GM19238 (cell line): ENCODE results near the gene C1GALT1.
"Not testable (repeated sequence)": the region's sequence is repeated elsewhere in the genome, so short reads cannot be mapped to it uniquely, and the experiment has no call there.

ENCODE experiments used
- DNase-seq: peaks from one replicate; pipeline ENCODE4 v3.0.0; 2011; ENCODE audit warnings: low spot score; ENCODE audit not compliant: insufficient read length

C1GALT1 gene

GRCh38 chr7:7182156-7183060 lies at the start of gene C1GALT1:
TSS of gene C1GALT1 (plus strand) at chr7:7182544. CDS start at chr7:7234320, 51,776 bp downstream.
- DNase-seq = peak; percentile 83

- no peak for DNase-seq
Measured at GRCh38 chr7:7134046-7134445, 48.3 kb upstream of the C1GALT1 start.

GRCh38 chr7:7135074-7135473 lies 47.3 kb upstream of the C1GALT1 start:
- no peak for DNase-seq

- DNase-seq = not testable (repeated sequence)
Measured at GRCh38 chr7:7135924-7136323, 46.4 kb upstream of the C1GALT1 start.

GRCh38 chr7:7136466-7137381 lies 45.6 kb upstream of the C1GALT1 start:
- no peak for DNase-seq

GRCh38 chr7:7138897-7139296 lies 43.4 kb upstream of the C1GALT1 start:
- no peak for DNase-seq

- DNase-seq = not testable (repeated sequence)
Measured at GRCh38 chr7:7143404-7143803, 38.9 kb upstream of the C1GALT1 start.

- DNase-seq = not testable (repeated sequence)
Measured at GRCh38 chr7:7145151-7145550, 37.2 kb upstream of the C1GALT1 start.

GRCh38 chr7:7146837-7147236 lies 35.5 kb upstream of the C1GALT1 start:
- DNase-seq = no peak

- no peak for DNase-seq
Measured at GRCh38 chr7:7148798-7149481, 33.4 kb upstream of the C1GALT1 start.

GRCh38 chr7:7151285-7151684 lies 31.1 kb upstream of the C1GALT1 start:
- DNase-seq = no peak

- no peak for DNase-seq
Measured at GRCh38 chr7:7151865-7152264, 30.5 kb upstream of the C1GALT1 start.

GRCh38 chr7:7152315-7152714 lies 30.0 kb upstream of the C1GALT1 start:
- no peak for DNase-seq

GRCh38 chr7:7154355-7154754 lies 28.0 kb upstream of the C1GALT1 start:
- not testable (repeated sequence) for DNase-seq

- DNase-seq = no peak
Measured at GRCh38 chr7:7156663-7157062, 25.7 kb upstream of the C1GALT1 start.

GRCh38 chr7:7157177-7157886 lies 25.0 kb upstream of the C1GALT1 start:
- peak; percentile 19 for DNase-seq

GRCh38 chr7:7157887-7158271 lies 24.5 kb upstream of the C1GALT1 start:
- no peak for DNase-seq

GRCh38 chr7:7159063-7159658 lies 23.2 kb upstream of the C1GALT1 start:
- no peak for DNase-seq

GRCh38 chr7:7164591-7164990 lies 17.8 kb upstream of the C1GALT1 start:
- no peak for DNase-seq

GRCh38 chr7:7165372-7165771 lies 17.0 kb upstream of the C1GALT1 start:
- no peak for DNase-seq
